WERI-Rb-1 (cell line): ENCODE results near the gene NFASC.

Source experiments
- DNase-seq: peaks from one replicate; pipeline ENCODE4 v3.0.0-alpha.2; 2020
- H3K27ac ChIP-seq: fragments of 250-450 bp; sonication (Bioruptor Pico); 2 replicates; pipeline ENCODE4 v1.5.1; 2020; ENCODE audit warnings: mild to moderate bottlenecking, moderate library complexity
- H3K27me3 ChIP-seq: fragments of 250-450 bp; sonication (Bioruptor Pico); 2 replicates; pipeline ENCODE4 v1.5.1; 2021; ENCODE audit warnings: mild to moderate bottlenecking, low read depth, moderate library complexity; ENCODE audit not compliant: insufficient read depth, severe bottlenecking
- H3K36me3 ChIP-seq: fragments of 250-450 bp; sonication (Bioruptor Pico); 2 replicates; pipeline ENCODE4 v1.5.1; 2020; ENCODE audit warnings: mild to moderate bottlenecking, moderate library complexity
- H3K4me3 ChIP-seq: 2 replicates; pipeline ENCODE4 v1.5.1; 2011; ENCODE audit warnings: low read depth, mild to moderate bottlenecking, control low read depth, low read length
- H3K9me3 ChIP-seq: fragments of 250-450 bp; sonication (Bioruptor Pico); 2 replicates; pipeline ENCODE4 v1.5.1; 2021; ENCODE audit warnings: mild to moderate bottlenecking, moderate library complexity; ENCODE audit not compliant: severe bottlenecking
- CTCF ChIP-seq: IDR thresholded peaks from 2 replicates; pipeline ENCODE4 v1.5.1; 2011; ENCODE audit warnings: low read depth, mild to moderate bottlenecking, control low read depth, inconsistent platforms, low read length

The NFASC gene

GRCh38 chr1:205053296-205053695, 182.6 kb downstream of the NFASC start:
- no peaks in the 10 kb centered on the region for H3K9me3 ChIP-seq
- DNase-seq = no peak
- no peaks in the 10 kb centered on the region for H3K27me3 ChIP-seq
- no peak overlapping the region for H3K27ac ChIP-seq
- no peaks in the 10 kb centered on the region for H3K36me3 ChIP-seq
- no peak for TF ChIP-seq CTCF
- H3K4me3 ChIP-seq = no peak overlapping the region

DNA sequence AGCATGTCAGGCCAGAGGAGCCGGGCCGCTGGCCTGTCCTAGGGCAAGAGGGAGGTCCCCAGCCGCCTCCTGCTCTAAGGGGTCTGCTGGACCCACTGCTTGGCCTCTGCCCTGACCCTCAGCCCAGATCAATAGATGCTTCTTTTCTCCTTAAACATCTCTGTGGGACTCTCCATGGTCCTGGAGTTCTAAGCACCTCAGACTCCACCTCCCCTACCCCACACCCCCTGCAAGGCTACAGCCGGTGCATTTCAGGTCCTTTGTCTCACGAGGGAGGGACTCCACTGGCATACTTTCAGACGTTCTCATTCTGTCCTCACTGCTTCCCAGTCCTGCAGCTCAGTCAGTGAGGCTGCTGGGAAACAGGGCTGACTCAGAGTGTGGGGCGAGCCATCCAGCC, 183.4 kb downstream of the NFASC start:
- no peaks in the 10 kb centered on the region for H3K27me3 ChIP-seq
- TF ChIP-seq CTCF = no peak
- no peak overlapping the region for H3K27ac ChIP-seq
- no peaks in the 10 kb centered on the region for H3K9me3 ChIP-seq
- no peak overlapping the region for H3K4me3 ChIP-seq
- no peaks in the 10 kb centered on the region for H3K36me3 ChIP-seq
- no peak for DNase-seq

- no peak overlapping the region for H3K4me3 ChIP-seq
- peak overlapping the region; percentile 6; the same call in 1 of the 2 replicates for H3K27ac ChIP-seq
- no peaks in the 10 kb centered on the region for H3K27me3 ChIP-seq
- TF ChIP-seq CTCF = 0 out of 2 replicates have a peak, but pooled peaks have one; percentile 24
- DNase-seq = peak; percentile 98
- H3K36me3 ChIP-seq = no peaks in the 10 kb centered on the region
- no peaks in the 10 kb centered on the region for H3K9me3 ChIP-seq
Measured at GRCh38 chr1:205056188-205056611, 185.5 kb downstream of the NFASC start.

DNA sequence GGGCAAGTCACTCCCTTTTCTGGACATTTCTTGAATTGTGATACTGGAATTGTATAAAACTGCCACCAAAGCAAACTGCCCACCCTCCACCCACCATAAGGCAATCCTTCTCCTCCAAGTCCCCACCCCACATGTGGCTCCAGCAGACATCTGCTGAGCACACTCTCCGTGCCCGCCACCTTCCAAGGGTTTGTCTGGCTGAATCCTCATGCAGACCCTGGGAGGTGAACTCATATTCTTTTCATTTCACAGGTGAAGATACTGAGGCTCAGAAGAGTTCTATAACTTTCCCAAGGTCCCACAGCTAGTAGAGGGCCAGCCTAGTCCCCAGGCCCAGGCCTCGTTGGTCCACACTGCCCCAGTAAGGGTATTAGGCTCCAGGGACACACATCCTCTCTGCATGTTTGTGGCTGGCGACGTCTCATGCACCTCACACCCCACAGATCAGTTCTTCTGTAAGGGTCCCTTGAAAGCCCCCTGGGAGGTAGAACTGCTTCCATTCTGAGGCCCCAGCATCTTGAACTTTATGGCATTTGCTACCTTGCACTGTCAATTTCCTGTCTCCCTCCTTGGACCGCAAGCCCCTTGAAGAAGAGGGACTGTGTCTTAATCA, 186.4 kb downstream of the NFASC start:
- TF ChIP-seq CTCF = no peak
- DNase-seq = no peak
- no peaks in the 10 kb centered on the region for H3K9me3 ChIP-seq
- H3K27me3 ChIP-seq = no peaks in the 10 kb centered on the region
- no peak overlapping the region for H3K27ac ChIP-seq
- no peaks in the 10 kb centered on the region for H3K36me3 ChIP-seq
- no peak overlapping the region for H3K4me3 ChIP-seq

- no peaks in the 10 kb centered on the region for H3K9me3 ChIP-seq
Measured at GRCh38 chr1:205057808-205058575, 187.3 kb downstream of the NFASC start.

More at GRCh38 chr1:205057808-205058575, 187.3 kb downstream of the NFASC start:
- no peak overlapping the region for H3K4me3 ChIP-seq
- no peak overlapping the region for H3K27ac ChIP-seq
- no peak for DNase-seq
- TF ChIP-seq CTCF = no peak
- H3K27me3 ChIP-seq = no peaks in the 10 kb centered on the region
- no peaks in the 10 kb centered on the region for H3K36me3 ChIP-seq
